Retina (tissue), 1 donor: Measurements from ENCODE around the gene DAP.
"Not testable (repeated sequence)": the region's sequence is repeated elsewhere in the genome, so short reads cannot be mapped to it uniquely, and the experiment has no call there.

Source experiments
- DNase-seq: peaks from one replicate; pipeline ENCODE4 v3.0.0-alpha.2; 2016

Gene DAP

DNA sequence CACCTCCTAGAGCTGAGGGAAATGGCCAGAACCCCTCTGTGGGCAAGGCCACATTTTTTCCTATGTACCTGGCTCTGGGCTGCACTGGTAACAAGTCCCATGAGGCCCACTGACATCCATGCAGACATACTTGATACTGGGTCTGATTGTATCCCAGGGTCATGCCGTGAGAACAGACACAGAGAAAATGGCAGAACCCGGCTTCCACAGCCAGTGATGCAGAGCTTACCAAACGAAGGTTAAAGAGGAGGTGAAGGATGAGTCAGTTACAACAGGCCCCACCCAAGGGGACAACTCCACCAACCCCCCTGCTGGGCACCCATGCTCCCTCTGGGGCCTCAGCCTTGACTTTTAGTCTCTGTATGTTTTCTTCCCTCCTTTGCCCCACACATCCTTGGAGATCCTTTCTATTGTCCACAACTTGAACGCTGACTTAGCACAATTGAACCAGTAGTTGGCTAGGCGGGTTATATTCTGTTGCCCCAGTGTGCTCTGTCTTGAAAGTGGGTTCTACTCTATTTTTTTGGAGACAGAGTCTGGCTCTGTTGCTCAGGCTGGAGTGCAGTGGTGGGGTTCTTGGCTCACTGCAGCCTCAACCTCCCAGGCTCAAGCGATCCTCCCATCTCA lies 93.5 kb downstream of the DAP start:
- no peak for DNase-seq

DNA sequence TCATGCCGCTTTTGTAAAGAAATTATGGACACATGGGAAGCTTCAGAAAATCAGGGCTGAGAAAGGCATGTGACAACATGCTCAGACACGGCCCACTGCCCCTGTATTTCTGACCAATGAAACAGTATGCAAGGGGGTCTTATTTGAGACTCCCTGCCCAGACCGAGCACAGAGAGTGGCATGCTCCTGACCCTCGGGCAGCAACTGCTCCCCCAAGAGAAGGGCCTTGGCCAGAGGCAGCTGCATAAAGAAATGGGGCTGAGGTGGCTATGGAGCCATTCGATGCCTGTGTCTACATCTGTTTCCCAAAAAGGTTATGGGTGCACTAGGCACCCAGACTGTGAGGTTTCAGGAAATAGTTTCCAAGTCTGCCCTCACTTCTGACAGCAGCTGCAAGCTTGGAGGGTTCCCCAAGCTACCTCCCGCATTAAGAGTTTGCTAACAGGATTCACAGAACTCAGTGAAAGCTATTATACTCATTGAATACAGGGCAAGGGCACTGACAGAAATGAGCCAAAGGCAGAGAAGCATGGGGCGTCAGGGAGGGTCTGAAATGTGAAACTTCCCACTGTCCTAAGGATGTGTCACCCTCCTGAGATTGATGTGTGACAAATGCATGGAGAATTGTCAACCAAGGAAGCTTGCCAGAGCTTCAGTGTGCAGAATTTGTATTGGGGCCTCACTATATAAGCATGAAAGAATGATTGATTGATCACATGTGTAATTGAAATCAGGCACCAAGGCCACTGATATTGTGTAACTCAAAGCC lies 94.3 kb downstream of the DAP start:
- no peak for DNase-seq

- DNase-seq: no peak
These were observed 95.2 kb downstream of the DAP start for GRCh38 chr5:10665799-10666198.

DNA sequence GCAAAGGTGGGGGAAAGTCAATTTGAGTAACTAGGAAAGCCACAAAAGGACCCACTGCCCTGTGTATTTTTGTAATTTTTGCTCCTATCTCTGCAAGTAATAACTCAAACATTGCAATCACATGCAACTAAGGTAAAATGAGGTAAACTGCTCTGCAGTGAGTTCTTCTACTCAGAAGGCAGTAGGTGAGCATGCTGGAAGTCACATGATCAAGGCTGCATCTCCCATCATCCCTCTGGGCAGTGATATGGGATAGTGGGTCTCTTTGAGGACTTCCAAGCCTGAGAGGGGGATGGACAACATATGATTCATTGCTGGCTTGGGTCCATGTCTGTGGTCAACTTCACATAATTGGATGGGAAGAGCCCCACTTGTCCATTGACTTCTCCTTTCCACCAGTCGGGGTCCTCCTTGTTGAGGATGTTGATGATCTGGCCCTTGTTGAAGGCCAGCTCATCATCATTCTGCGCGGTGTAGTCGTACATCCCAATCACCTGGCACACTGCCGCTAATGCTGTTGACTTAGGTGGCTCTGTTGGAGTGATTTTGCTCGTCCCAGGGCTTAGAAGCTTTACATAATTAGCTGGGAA lies 96.8 kb downstream of the DAP start:
- DNase-seq: not testable (repeated sequence)

DNA sequence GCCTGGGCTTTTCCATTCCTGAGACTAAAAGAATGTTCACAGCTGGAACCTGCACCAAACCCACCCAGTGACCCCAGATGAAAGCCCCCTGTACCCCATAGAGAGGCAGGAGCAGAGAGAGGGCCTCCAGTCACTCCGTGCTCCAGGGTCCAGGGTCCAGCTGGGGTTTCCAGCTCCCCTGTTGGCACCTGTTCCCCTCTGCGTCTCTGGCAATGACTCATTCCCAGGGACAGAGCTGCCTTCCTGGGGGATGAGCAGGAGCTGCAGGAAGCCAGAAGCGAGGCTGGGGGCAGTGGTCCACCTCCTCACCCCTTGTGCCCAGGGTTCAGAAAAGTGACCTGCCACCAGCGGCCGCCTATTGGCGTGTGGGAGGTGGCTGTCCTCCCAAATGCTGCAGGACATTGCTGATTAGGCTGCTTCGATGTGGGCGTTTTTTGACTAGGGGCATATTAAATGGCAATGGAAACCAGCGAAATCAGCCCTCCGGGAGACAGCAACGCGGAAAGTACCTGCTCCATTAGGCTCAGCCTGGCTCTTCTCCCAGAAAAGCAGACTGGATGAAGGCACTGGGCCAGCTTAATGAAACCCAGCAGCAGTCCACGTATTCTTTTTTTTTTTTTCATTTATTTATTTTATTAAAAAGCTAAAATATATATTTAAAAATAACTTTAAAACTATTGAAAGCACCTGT lies 97.4 kb downstream of the DAP start:
- no peak for DNase-seq

GRCh38 chr5:10662661-10663488 lies 98.2 kb downstream of the DAP start:
- DNase-seq: no peak

DNA sequence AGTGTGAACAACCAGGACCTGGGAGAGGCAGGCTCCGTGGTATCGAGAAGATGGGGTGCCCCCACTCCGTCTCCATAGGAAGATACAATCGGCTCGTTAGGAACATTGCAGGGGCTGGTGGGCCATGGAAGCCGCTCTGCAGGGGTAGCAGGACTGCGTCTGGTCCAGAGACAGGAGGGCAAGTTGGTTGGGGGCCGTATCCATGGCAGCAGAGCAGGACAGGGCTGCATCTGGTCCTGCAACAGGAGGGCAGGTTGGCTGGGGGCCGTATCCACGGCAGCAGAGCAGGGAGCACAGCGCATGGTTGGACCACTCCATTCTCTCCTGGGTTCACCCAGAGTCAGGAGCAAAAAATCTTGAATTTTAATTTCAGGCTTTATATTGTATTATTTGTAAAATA lies 99.0 kb downstream of the DAP start:
- no peak for DNase-seq

DNA sequence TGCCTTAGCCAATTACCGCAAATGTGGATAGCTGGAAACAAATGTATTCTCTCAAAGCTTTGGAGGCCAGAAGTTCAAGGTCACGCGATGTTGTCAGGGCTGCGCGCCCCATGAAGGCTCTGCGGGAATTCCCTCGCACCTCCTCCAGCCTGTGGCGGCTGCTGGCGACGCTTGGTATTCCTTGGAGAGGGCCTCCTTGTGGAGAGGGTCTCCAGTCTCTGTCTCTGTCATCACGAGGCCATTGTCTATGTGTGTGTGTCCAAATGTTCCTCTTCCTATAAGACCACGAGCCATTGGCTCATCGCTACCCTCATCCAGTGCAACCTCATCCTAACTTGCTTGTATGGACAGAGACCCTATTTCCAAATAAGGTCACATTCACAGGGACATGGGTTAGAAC lies 99.6 kb downstream of the DAP start:
- DNase-seq: no peak

- DNase-seq: no peak
These were observed 100.2 kb downstream of the DAP start for GRCh38 chr5:10660720-10661387.

GRCh38 chr5:10660135-10660534 lies 100.9 kb downstream of the DAP start:
- DNase-seq: no peak

DNA sequence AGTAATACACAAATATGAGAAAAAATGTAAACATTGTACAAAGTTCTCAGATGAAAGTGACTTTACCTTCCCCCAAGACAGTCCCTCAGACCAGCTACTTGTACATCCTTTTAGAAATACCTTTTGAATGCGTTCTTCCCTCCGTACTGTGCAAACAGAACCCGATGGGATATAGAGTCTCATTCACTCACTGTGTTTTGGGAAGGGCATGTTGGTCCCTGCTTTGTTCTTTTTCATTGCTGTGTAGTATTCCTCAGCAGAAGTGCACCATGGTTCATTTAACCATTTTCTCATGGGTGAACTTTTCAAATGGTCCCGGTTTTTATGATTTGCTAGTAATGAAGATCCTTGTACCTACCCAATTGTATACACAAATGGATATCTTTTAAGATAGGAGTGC lies 102.8 kb downstream of the DAP start:
- DNase-seq: no peak

GRCh38 chr5:10655972-10656830 lies 104.8 kb downstream of the DAP start:
- DNase-seq: no peak

DNA sequence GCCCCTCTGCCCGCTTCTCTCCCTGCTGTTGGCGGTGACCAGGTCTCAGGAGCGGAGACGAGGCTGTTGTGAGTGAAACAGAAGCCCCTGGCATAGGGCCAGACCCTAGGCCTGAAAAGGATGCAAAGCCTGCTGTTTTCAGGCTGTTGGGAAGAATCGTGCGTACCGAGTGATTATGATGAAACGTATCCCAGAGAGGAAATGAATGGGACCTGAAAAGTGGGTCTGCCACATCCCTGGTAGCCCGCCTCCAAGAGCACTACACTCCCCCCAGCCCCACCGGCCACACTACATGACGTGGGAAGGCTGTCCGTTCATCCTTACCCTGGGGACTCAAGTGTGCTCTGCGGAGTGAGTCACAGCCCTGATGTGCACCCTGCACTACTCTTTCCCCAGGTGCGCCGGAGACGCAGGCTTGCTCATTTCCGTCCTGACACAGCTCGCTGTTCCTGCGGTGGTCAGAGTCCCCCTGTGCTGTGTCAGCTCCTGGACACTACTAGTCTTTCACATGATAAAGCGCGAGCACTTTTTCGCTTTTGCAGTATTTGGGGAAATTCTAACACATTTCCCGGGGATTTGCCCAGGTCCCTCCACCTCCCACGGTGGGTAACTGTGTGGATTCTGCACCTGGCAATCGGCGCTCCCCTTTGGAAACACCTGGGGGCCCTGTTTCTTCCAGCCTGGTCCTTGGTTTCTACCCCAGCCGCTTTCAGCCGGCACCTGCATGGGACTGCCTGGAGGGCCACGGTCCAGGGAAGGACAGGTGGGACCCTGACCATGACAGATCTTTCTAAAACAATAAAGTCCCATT lies 105.7 kb downstream of the DAP start:
- no peak for DNase-seq

DNA sequence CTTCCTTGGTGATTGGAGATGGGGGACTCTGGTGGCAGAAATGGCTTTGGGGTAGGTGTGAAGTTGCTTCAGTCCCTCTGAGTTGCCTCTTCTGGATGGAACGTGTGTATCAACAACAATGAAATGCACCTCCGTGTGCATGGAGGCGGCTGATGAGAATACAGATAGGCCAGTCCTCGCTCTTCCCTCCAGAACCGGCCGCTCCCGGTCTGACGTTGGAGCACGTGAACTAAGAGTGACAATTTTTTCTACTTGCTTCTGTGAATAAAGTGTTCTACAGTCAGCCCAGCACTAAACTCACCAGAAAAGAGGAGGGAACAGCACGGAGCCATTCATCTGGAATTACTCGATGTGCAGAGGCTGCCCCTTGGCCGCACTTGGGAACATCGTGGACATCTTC lies 106.5 kb downstream of the DAP start:
- no peak for DNase-seq

GRCh38 chr5:10653751-10654400 lies 107.2 kb downstream of the DAP start:
- no peak for DNase-seq

- DNase-seq: no peak
These were observed 108.0 kb downstream of the DAP start for GRCh38 chr5:10653043-10653442.

GRCh38 chr5:10652606-10653005 lies 108.4 kb downstream of the DAP start:
- no peak for DNase-seq

GRCh38 chr5:10652151-10652550 lies 108.9 kb downstream of the DAP start:
- no peak for DNase-seq

DNA sequence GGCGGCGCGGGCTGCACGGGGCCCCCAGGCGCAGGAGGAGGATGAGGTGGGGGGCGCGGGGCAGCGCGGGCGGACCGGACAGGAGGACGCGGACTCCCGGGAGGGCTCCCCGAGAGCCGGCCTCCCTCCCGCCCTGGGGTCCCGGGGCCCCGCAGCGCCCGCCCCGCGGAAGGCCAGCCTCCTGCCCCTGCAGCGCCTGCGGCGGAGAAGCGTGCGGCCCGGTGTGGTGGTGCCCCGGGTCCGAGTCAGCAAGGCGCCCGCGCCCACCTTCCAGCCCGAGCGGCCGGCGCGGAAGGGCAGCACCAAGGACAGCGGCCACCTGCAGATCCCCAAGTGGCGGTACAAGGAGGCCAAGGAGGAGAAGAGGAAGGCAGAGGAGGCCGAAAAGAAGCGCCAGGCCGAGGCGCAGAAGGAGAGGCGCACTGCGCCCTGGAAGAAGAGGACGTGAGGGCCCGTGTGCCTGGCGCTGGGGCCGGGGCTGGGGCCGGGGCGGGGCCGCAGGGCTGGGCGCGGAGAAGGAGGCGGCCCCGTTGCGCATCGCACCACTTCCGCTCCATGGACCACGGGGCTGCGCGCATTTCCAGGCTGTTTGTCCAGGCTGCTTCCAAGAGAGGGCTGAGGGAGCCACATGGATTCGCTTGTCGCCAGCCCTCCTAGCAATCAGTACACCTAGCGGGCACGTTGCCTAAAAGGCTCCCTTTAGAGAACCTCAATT lies 111.2 kb downstream of the DAP start:
- DNase-seq: peak; percentile 79
